K562 (cell line): ENCODE measurements around the gene PTGIR. TPM values are rescaled to one million over a fixed set of nuclear protein-coding genes. Genes with fewer than 3 reads are reported as not detected.

Experiments used
- ARNT ChIP-seq, 2 experiments: fragments of 450-650 bp; IDR thresholded peaks; 2 replicates each; pipeline ENCODE4 v1.6.1; 2016; ENCODE audit warnings: mild to moderate bottlenecking in 1 of 2
- CEBPG ChIP-seq, 3 experiments: fragments of 200-800 bp in 1 of 3; sonication (Bioruptor generic) in 1 of 3; sonication (generic) in 1 of 3; formaldehyde crosslinking in 1 of 3; IDR thresholded peaks in 2 of 3; conservative IDR thresholded peaks in 1 of 3; 2 replicates each; pipeline versions ENCODE4 v1.6.1 to v1.8.0; 2016 to 2022; ENCODE audit warnings: missing compliant biosample characterization in 2 of 3, missing genetic modification characterization in 2 of 3, mild to moderate bottlenecking in 1 of 3, missing genetic modification reagents in 1 of 3
- ETS1 ChIP-seq: conservative IDR thresholded peaks from 2 replicates; pipeline ENCODE4 v1.6.1; 2011; ENCODE audit warnings: low read depth, mild to moderate bottlenecking, low read length; ENCODE audit not compliant: control insufficient read depth
- MAZ ChIP-seq, 2 experiments: fragments of 450-650 bp in 1 of 2; sonication (generic) in 1 of 2; formaldehyde crosslinking; IDR thresholded peaks in 1 of 2; conservative IDR thresholded peaks in 1 of 2; 2 replicates each; pipeline versions ENCODE4 v1.4.0 to v1.5.0; 2020; ENCODE audit warnings: mild to moderate bottlenecking in 1 of 2, missing genetic modification reagents in 1 of 2
- MLLT1 ChIP-seq, 2 experiments: fragments of 450-650 bp; IDR thresholded peaks; 2 replicates each; pipeline ENCODE4 v1.6.1; 2016
- MYBL2 ChIP-seq, 2 experiments: fragments of 450-650 bp in 1 of 2; sonication (generic) in 1 of 2; formaldehyde crosslinking in 1 of 2; IDR thresholded peaks; 2 replicates each; pipeline versions ENCODE4 v1.6.1 to v1.8.1; 2017 to 2022; ENCODE audit warnings: borderline replicate concordance in 1 of 2, inconsistent platforms in 1 of 2, low read depth in 1 of 2, mild to moderate bottlenecking in 1 of 2, missing genetic modification reagents in 1 of 2, moderate library complexity in 1 of 2
- PHB ChIP-seq: fragments of 250-450 bp; sonication (Bioruptor Pico); IDR thresholded peaks from 2 replicates; pipeline ENCODE4 v1.5.0; 2021
- TCF7L2 ChIP-seq: fragments of 150-350 bp; IDR thresholded peaks from 2 replicates; pipeline ENCODE4 v1.6.1; 2016; ENCODE audit warnings: low read depth, mild to moderate bottlenecking, low read length, moderate library complexity
- polyA plus RNA-seq, 8 experiments: library from polyadenylated mRNA; depleted of rRNA in 4 of 8; stranded (reverse) in 5 of 8; unstranded in 3 of 8; fragments of >200 nt; fragmentation: Nextera tagmentation in 2 of 8; fragmentation: Illumina TruSeq in 1 of 8; extraction: Ambion mirVana in 2 of 8; extraction: Trizol in 1 of 8; gene quantifications; 2 replicates each; pipeline versions ENCODE4 v1.2.1 to v1.2.3, GENCODE V29; 2011 to 2014; ENCODE audit warnings: inconsistent platforms in 1 of 8, missing spikeins in 1 of 8
- total RNA-seq, 7 experiments: library from RNA; depleted of rRNA in 6 of 7; stranded (reverse); fragments of >200 nt in 6 of 7; fragmentation: Illumina TruSeq in 2 of 7; extraction: Trizol in 2 of 7; gene quantifications; 2 replicates each; pipeline versions ENCODE4 v1.2.1 to v1.2.3, GENCODE V29; 2011 to 2021; ENCODE audit warnings: low replicate concordance in 1 of 7
- TF ChIP-seq, protein P1 (sequence below), 3 experiments: fragments of 200-800 bp in 1 of 3; fragments of 250-450 bp in 1 of 3; fragments of 450-650 bp in 1 of 3; sonication (Bioruptor Pico) in 1 of 3; sonication (Bioruptor generic) in 1 of 3; formaldehyde crosslinking in 1 of 3; IDR thresholded peaks; 2 replicates each; pipeline versions ENCODE4 v1.6.1 to v1.8.0; 2016 to 2022; ENCODE audit warnings: mild to moderate bottlenecking in 2 of 3, missing genetic modification characterization in 2 of 3, missing compliant biosample characterization in 1 of 3, moderate library complexity in 1 of 3
- TF ChIP-seq, protein P2 (sequence below): sonication (generic); formaldehyde crosslinking; IDR thresholded peaks from 2 replicates; pipeline ENCODE4 v1.4.0; 2020; ENCODE audit warnings: mild to moderate bottlenecking, missing genetic modification reagents
- TF ChIP-seq, protein P3 (sequence below): sonication (generic); formaldehyde crosslinking; IDR thresholded peaks from 2 replicates; pipeline ENCODE4 v1.8.0; 2022; ENCODE audit warnings: mild to moderate bottlenecking, missing genetic modification reagents, borderline replicate concordance
- TF ChIP-seq, protein P4 (sequence below): fragments of 250-450 bp; sonication (Bioruptor Pico); IDR thresholded peaks from 2 replicates; pipeline ENCODE4 v1.8.0; 2021; ENCODE audit warnings: borderline replicate concordance, mild to moderate bottlenecking, moderate library complexity; ENCODE audit not compliant: poor library complexity, severe bottlenecking

PTGIR gene
- total and polyA plus RNA-seq, 9 of the 15 experiments (the other 6 are each of a cell fraction or from before 2014, with no cell fraction given), result 0.11 to 3.4 (median 1.1) TPM; not detected in 1

DNA sequence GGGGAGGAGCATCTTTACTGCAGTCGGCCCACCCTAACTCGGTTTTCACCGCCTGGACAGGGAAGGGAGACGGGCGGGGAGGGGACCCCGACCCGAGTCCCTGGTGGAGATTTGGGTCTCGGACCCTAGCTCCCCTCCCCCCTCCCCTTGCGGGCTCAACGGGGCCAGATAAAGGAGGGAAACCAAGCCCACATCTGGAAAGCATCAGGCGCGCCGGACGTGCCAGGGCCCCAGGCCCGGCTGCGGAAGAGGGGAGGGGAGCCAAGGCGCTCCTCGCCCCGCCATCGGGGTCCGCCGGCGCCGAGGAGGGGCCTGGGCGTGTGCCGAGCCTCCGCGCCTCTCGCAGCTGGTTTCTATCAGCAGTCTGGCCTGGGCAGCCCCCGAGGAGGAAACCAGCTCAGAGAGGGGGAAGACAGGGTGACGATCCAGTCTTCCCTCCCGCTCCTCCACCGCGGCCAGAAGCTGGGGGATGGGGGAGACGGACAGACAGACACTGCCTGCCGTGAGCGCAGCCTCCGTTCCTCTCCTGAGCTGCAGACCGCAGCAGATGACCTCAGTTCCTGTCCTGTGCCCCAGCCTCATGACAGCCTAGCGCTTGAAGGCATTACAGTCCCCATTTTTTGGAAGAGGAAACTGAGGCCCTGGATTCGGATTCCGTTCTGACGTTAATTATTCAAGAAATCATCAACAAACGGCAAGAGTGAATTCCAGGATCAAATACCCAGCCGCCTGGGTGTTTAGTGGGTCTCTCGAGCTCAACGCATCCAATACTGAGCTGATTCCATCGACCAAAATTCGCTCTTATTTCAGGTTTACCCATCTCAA lies 14.7 kb upstream of the PTGIR start (continued):
- TF ChIP-seq CEBPG (CRISPR knock-in tag; IDR thresholded peaks at IDR 0.05) (no peak; the same call in 1 of the 2 replicates), CEBPG (tag; conservative IDR thresholded peaks at IDR 0.05 in 1 of 2, IDR thresholded peaks at IDR 0.05 in 1 of 2) (no peak), ETS1 (peak; percentile 53; the same call in 1 of the 2 replicates), ARNT (IDR thresholded peaks at IDR 0.05) (no peak), MLLT1 (IDR thresholded peaks at IDR 0.05) (no peak), MYBL2 (IDR thresholded peaks at IDR 0.05; ENCODE audit: low read depth) (no peak), MYBL2 (CRISPR knock-in tag; IDR thresholded peaks at IDR 0.05; ENCODE audit: borderline replicate concordance) (no peak), PHB (CRISPR knock-in tag) (no peak), MAZ (CRISPR knock-in tag; conservative IDR thresholded peaks at IDR 0.05 in 1 of 2, IDR thresholded peaks at IDR 0.05 in 1 of 2) (peak; percentile 23 to 64; a peak in 3 of 4 replicates), TCF7L2 (no peak)
- TF ChIP-seq, protein P1, sequence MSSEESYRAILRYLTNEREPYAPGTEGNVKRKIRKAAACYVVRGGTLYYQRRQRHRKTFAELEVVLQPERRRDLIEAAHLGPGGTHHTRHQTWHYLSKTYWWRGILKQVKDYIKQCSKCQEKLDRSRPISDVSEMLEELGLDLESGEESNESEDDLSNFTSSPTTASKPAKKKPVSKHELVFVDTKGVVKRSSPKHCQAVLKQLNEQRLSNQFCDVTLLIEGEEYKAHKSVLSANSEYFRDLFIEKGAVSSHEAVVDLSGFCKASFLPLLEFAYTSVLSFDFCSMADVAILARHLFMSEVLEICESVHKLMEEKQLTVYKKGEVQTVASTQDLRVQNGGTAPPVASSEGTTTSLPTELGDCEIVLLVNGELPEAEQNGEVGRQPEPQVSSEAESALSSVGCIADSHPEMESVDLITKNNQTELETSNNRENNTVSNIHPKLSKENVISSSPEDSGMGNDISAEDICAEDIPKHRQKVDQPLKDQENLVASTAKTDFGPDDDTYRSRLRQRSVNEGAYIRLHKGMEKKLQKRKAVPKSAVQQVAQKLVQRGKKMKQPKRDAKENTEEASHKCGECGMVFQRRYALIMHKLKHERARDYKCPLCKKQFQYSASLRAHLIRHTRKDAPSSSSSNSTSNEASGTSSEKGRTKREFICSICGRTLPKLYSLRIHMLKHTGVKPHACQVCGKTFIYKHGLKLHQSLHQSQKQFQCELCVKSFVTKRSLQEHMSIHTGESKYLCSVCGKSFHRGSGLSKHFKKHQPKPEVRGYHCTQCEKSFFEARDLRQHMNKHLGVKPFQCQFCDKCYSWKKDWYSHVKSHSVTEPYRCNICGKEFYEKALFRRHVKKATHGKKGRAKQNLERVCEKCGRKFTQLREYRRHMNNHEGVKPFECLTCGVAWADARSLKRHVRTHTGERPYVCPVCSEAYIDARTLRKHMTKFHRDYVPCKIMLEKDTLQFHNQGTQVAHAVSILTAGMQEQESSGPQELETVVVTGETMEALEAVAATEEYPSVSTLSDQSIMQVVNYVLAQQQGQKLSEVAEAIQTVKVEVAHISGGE (CRISPR knock-in tag; IDR thresholded peaks at IDR 0.05), result no peak
- TF ChIP-seq, protein P2, sequence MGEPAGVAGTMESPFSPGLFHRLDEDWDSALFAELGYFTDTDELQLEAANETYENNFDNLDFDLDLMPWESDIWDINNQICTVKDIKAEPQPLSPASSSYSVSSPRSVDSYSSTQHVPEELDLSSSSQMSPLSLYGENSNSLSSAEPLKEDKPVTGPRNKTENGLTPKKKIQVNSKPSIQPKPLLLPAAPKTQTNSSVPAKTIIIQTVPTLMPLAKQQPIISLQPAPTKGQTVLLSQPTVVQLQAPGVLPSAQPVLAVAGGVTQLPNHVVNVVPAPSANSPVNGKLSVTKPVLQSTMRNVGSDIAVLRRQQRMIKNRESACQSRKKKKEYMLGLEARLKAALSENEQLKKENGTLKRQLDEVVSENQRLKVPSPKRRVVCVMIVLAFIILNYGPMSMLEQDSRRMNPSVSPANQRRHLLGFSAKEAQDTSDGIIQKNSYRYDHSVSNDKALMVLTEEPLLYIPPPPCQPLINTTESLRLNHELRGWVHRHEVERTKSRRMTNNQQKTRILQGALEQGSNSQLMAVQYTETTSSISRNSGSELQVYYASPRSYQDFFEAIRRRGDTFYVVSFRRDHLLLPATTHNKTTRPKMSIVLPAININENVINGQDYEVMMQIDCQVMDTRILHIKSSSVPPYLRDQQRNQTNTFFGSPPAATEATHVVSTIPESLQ (CRISPR knock-in tag), result no peak
- TF ChIP-seq, protein P3, sequence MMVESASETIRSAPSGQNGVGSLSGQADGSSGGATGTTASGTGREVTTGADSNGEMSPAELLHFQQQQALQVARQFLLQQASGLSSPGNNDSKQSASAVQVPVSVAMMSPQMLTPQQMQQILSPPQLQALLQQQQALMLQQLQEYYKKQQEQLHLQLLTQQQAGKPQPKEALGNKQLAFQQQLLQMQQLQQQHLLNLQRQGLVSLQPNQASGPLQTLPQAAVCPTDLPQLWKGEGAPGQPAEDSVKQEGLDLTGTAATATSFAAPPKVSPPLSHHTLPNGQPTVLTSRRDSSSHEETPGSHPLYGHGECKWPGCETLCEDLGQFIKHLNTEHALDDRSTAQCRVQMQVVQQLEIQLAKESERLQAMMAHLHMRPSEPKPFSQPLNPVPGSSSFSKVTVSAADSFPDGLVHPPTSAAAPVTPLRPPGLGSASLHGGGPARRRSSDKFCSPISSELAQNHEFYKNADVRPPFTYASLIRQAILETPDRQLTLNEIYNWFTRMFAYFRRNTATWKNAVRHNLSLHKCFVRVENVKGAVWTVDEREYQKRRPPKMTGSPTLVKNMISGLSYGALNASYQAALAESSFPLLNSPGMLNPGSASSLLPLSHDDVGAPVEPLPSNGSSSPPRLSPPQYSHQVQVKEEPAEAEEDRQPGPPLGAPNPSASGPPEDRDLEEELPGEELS (CRISPR knock-in tag), result no peak
- TF ChIP-seq, protein P4, sequence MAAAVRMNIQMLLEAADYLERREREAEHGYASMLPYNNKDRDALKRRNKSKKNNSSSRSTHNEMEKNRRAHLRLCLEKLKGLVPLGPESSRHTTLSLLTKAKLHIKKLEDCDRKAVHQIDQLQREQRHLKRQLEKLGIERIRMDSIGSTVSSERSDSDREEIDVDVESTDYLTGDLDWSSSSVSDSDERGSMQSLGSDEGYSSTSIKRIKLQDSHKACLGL (CRISPR knock-in tag), result no peak
